Measurements from ENCODE around the gene NTNG1.

Gene NTNG1

DNA sequence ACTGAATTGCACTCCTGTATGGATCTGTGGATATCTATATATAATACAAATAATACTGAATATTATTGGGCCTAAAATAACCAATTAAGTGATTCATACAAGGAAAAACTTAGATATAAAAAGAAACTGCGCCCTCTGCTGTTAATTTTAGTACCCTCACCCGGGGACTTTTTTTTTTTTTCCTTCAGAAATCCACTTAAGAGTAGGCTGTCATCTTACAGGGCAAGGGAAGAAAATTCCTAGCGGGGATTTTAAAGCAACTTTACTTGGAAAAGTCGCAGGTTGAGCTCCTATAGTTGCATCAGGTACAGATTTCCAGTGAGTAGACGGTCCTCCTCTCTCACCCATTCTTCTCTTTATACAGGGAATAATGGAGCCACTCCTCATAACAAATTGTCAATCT lies 1.3 kb downstream of the NTNG1 start:
- Histone ChIP-seq H3K27me3 (ENCODE audit: control insufficient read depth, insufficient read depth, low read length, poor library complexity, severe bottlenecking) (peaks cover 39% of the 10 kb centered on the region), H3K36me3 (ENCODE audit: control insufficient read depth, insufficient read depth, low read length) (no peaks in the 10 kb centered on the region), H3K27ac (ENCODE audit: insufficient read depth, low read depth, low read length, poor library complexity, severe bottlenecking) (no peak overlapping the region), H3K9me3 (ENCODE audit: control insufficient read depth, low read length) (no peaks in the 10 kb centered on the region), H3K4me1 (ENCODE audit: control insufficient read depth, insufficient read depth, low read length) (no peaks in the 10 kb centered on the region), H3K4me3 (ENCODE audit: insufficient read depth, low read depth, low read length) (peak overlapping the region; percentile 54)
- 3 to 6% methylated on average over 3 to 5 of the region's 5 CpGs for WGBS, 2 experiments

DNA sequence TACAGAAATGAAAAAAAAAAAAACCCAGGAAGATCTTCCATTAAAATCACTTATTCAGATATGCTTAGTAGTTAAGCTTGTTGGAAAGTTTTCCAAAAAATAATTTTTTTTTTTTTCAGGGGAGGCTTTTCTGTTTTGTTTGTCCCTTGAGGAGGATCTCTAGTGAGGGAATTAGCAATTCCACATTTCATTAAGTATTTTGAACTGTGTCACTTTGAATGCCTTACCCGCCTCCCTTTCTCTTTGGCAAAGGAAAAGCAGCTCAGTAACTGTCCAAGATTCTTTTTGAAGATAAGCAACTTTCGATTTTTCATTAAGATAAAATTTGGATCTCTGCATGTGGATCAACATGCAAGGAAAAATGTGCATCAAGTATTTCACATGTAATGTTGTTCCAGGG lies 1.8 kb downstream of the NTNG1 start:
- Histone ChIP-seq H3K27me3 (ENCODE audit: control insufficient read depth, insufficient read depth, low read length, poor library complexity, severe bottlenecking) (peaks cover 39% of the 10 kb centered on the region), H3K9me3 (ENCODE audit: control insufficient read depth, low read length) (no peaks in the 10 kb centered on the region), H3K27ac (ENCODE audit: insufficient read depth, low read depth, low read length, poor library complexity, severe bottlenecking) (no peak overlapping the region), H3K36me3 (ENCODE audit: control insufficient read depth, insufficient read depth, low read length) (no peaks in the 10 kb centered on the region), H3K4me3 (ENCODE audit: insufficient read depth, low read depth, low read length) (no peak overlapping the region), H3K4me1 (ENCODE audit: control insufficient read depth, insufficient read depth, low read length) (no peaks in the 10 kb centered on the region)
- 88 to 97% methylated on average over 2 of the region's 2 CpGs for WGBS, 2 experiments

DNA sequence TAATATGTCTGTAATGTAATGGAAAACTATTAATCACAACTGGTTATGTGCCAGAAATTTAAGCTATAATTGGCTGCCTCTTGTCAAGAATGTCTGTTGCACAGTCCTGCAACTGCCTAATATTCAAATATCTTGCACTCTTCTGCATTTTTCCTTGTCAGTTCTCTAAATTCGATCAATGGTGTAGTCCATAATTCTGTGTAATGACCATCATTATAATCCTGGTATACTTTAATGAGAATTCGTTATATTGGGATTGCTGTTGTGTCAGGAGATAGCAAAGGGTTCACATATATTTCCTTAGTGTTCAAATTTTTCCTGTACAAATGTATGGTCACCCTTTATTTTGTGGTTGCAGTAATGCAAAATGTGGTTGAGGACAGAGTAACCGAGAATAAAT lies 4.8 kb downstream of the NTNG1 start:
- Histone ChIP-seq H3K4me1 (ENCODE audit: control insufficient read depth, insufficient read depth, low read length) (no peaks in the 10 kb centered on the region), H3K27me3 (ENCODE audit: control insufficient read depth, insufficient read depth, low read length, poor library complexity, severe bottlenecking) (peaks cover 14% of the 10 kb centered on the region), H3K9me3 (ENCODE audit: control insufficient read depth, low read length) (no peaks in the 10 kb centered on the region), H3K4me3 (ENCODE audit: insufficient read depth, low read depth, low read length) (no peak overlapping the region), H3K36me3 (ENCODE audit: control insufficient read depth, insufficient read depth, low read length) (no peaks in the 10 kb centered on the region), H3K27ac (ENCODE audit: insufficient read depth, low read depth, low read length, poor library complexity, severe bottlenecking) (no peak overlapping the region)
- WGBS, 2 experiments = 80 to 97% methylated on average over 1 to 3 of the region's 3 CpGs

DNA sequence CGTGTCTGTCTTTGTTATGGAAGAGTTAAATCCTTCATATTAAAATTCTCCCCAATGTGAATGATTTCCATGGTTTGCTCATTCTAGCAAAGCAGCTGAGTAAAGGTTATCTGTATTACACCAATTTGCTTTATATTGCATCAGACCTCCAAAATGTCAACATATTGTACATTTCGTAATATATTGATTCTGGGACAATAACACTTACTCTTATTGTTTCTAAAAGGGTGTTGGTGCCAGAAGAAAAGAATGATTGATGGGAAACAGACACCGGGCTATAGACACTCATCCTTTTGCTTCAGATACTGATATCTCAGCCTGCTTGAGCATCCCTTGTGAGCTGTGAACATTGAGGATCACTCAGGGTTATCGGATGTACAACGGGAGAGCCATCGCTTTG lies 7.0 kb downstream of the NTNG1 start:
- Histone ChIP-seq H3K27me3 (ENCODE audit: control insufficient read depth, insufficient read depth, low read length, poor library complexity, severe bottlenecking) (no peaks in the 10 kb centered on the region), H3K9me3 (ENCODE audit: control insufficient read depth, low read length) (no peaks in the 10 kb centered on the region), H3K4me3 (ENCODE audit: insufficient read depth, low read depth, low read length) (no peak overlapping the region), H3K36me3 (ENCODE audit: control insufficient read depth, insufficient read depth, low read length) (no peaks in the 10 kb centered on the region), H3K4me1 (ENCODE audit: control insufficient read depth, insufficient read depth, low read length) (no peaks in the 10 kb centered on the region), H3K27ac (ENCODE audit: insufficient read depth, low read depth, low read length, poor library complexity, severe bottlenecking) (no peak overlapping the region)
- WGBS, 2 experiments = 98 to 99% methylated on average over 5 to 6 of the region's 6 CpGs

DNA sequence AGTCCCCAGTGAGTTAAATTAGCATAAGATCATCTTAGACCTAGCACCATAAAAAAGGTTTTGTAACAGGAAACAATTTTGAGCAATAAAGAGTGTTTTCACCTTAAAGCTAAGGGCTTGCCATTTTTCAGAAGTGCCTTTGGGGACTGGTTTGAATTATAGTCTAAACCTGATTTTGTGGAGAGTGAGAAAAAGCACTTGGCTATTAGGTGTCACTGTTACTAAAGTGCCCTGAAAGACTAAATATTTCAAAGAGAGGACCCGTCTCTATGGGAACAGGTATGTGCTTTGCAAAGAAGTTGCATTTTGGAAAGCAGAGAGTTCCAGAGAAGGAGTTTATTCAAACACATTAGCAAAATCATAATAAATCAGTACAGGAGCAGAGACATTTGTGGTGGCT lies 9.1 kb downstream of the NTNG1 start:
- Histone ChIP-seq H3K9me3 (ENCODE audit: control insufficient read depth, low read length) (no peaks in the 10 kb centered on the region), H3K4me3 (ENCODE audit: insufficient read depth, low read depth, low read length) (no peak overlapping the region), H3K36me3 (ENCODE audit: control insufficient read depth, insufficient read depth, low read length) (no peaks in the 10 kb centered on the region), H3K27me3 (ENCODE audit: control insufficient read depth, insufficient read depth, low read length, poor library complexity, severe bottlenecking) (no peaks in the 10 kb centered on the region), H3K27ac (ENCODE audit: insufficient read depth, low read depth, low read length, poor library complexity, severe bottlenecking) (no peak overlapping the region), H3K4me1 (ENCODE audit: control insufficient read depth, insufficient read depth, low read length) (no peaks in the 10 kb centered on the region)
- 93 to 100% methylated on average over 1 of the region's 1 CpG for WGBS, 2 experiments

DNA sequence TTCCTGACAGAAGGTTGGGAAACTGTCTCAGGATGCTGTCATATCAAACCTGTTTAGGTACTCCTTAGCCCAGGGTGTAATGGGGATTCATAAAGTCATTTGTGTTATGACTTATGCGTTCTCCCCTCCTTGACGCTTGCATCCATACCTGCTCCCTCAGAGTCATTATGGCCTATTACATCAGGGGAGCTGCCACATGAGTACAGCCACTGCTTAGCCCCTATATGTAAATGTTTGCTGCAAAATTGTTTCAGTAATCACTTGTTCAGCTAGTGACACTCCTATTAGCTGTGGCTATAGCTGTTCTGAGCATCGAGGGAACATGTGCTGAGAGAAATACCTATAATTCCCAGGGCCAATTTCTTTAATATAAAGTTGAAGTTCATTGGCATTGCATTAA lies 10.5 kb downstream of the NTNG1 start:
- H3K36me3 ChIP-seq (ENCODE audit: control insufficient read depth, insufficient read depth, low read length) = no peaks in the 10 kb centered on the region
- H3K27me3 ChIP-seq (ENCODE audit: control insufficient read depth, insufficient read depth, low read length, poor library complexity, severe bottlenecking) = no peaks in the 10 kb centered on the region
- no peak overlapping the region for H3K27ac ChIP-seq (ENCODE audit: insufficient read depth, low read depth, low read length, poor library complexity, severe bottlenecking)
- H3K9me3 ChIP-seq (ENCODE audit: control insufficient read depth, low read length) = no peaks in the 10 kb centered on the region
- H3K4me3 ChIP-seq (ENCODE audit: insufficient read depth, low read depth, low read length) = no peak overlapping the region
- 91 to 97% methylated on average over 3 of the region's 3 CpGs for WGBS, 2 experiments
- H3K4me1 ChIP-seq (ENCODE audit: control insufficient read depth, insufficient read depth, low read length) = no peaks in the 10 kb centered on the region

DNA sequence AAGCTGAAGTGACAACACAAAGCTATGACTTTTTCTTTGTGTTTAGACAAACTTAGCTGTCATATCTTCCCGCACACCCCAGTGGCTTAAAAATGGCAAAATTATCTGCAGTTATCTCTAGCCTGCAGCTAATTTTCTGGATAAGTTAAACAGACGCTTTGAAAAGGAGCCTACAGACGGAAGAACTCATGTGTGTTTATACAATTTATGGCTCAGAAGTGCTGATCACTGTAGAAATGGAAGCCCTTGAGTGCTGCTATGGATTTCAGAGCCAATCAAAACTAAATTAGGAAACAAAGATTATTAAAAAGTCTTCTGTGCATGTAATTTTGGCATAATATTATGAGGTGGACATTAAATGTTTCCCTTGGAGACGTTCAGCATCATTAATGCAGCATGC lies 11.6 kb downstream of the NTNG1 start:
- no peaks in the 10 kb centered on the region for H3K9me3 ChIP-seq (ENCODE audit: control insufficient read depth, low read length)
- no peaks in the 10 kb centered on the region for H3K27me3 ChIP-seq (ENCODE audit: control insufficient read depth, insufficient read depth, low read length, poor library complexity, severe bottlenecking)
- H3K4me3 ChIP-seq (ENCODE audit: insufficient read depth, low read depth, low read length) = no peak overlapping the region
- no peaks in the 10 kb centered on the region for H3K36me3 ChIP-seq (ENCODE audit: control insufficient read depth, insufficient read depth, low read length)
- 93 to 95% methylated on average over 3 of the region's 4 CpGs for WGBS, 2 experiments
- no peak overlapping the region for H3K27ac ChIP-seq (ENCODE audit: insufficient read depth, low read depth, low read length, poor library complexity, severe bottlenecking)
- H3K4me1 ChIP-seq (ENCODE audit: control insufficient read depth, insufficient read depth, low read length) = no peaks in the 10 kb centered on the region

DNA sequence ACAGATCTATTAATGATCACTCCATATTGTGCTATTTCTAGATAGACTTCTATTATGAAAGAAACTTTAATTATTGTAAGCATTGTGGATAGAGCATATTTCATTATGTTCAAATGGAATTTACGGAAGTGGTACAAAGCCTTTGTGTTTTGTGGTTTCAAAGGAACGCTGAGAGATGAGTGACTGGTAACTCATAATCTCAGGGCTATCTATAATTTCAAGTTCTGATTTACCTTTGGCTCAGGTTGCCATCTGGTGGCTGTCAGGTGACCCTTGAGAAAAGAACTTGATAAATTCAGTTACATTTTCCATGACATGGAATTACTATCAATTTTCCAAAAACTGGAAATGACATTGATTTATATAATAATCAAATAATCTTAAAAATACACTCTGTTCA lies 12.2 kb downstream of the NTNG1 start:
- WGBS, 2 experiments = 91 to 95% methylated on average over 2 of the region's 2 CpGs
- H3K4me1 ChIP-seq (ENCODE audit: control insufficient read depth, insufficient read depth, low read length) = no peaks in the 10 kb centered on the region

DNA sequence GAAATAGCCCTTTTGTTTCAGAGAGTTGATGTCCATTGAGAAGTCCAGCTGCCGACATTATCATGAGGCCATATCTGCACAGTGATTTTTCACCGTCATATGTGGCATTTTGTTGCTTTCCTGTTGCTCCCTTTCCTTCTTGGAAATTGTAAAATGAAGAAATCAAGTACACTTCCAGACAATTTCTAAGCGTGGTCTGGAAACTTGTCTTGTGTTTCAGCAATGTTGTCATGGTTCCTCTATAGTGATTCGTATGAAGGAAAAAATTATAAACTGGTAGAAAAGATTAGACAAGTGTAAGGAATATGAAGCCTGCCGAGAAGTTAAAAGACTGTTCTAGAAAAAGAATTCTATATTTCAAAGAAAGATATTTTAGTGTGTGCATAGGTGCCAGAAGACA lies 17.7 kb downstream of the NTNG1 start:
- no peak overlapping the region for H3K27ac ChIP-seq (ENCODE audit: insufficient read depth, low read depth, low read length, poor library complexity, severe bottlenecking)
- no peaks in the 10 kb centered on the region for H3K27me3 ChIP-seq (ENCODE audit: control insufficient read depth, insufficient read depth, low read length, poor library complexity, severe bottlenecking)
- 96 to 97% methylated on average over 5 of the region's 5 CpGs for WGBS, 2 experiments
- no peaks in the 10 kb centered on the region for H3K4me1 ChIP-seq (ENCODE audit: control insufficient read depth, insufficient read depth, low read length)
- H3K9me3 ChIP-seq (ENCODE audit: control insufficient read depth, low read length) = no peaks in the 10 kb centered on the region
- H3K36me3 ChIP-seq (ENCODE audit: control insufficient read depth, insufficient read depth, low read length) = no peaks in the 10 kb centered on the region
- H3K4me3 ChIP-seq (ENCODE audit: insufficient read depth, low read depth, low read length) = no peak overlapping the region

More for the DNA sequence above, 12.2 kb downstream of the NTNG1 start:
- Histone ChIP-seq H3K36me3 (ENCODE audit: control insufficient read depth, insufficient read depth, low read length) (no peaks in the 10 kb centered on the region), H3K4me3 (ENCODE audit: insufficient read depth, low read depth, low read length) (no peak overlapping the region), H3K9me3 (ENCODE audit: control insufficient read depth, low read length) (no peaks in the 10 kb centered on the region), H3K27me3 (ENCODE audit: control insufficient read depth, insufficient read depth, low read length, poor library complexity, severe bottlenecking) (no peaks in the 10 kb centered on the region), H3K27ac (ENCODE audit: insufficient read depth, low read depth, low read length, poor library complexity, severe bottlenecking) (no peak overlapping the region)

DNA sequence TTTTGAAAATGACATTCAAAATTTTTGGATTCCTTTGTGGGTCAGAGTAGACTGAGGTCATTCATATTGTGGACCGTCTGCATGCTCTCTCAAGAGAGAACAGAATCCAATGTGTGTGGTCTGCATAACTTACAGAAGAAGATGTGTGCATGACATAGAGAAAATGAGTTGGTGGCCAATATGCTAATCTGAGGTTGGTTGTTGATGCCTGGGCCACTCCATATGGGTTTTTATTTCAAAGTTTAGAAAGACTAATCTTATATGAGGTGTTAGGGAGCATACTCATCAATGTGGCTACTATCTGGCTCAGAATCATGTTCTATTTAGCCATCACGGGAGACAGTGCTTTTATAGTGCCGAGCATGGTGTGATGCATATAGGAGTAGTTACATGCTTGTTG lies 18.2 kb downstream of the NTNG1 start:
- no peaks in the 10 kb centered on the region for H3K27me3 ChIP-seq (ENCODE audit: control insufficient read depth, insufficient read depth, low read length, poor library complexity, severe bottlenecking)
- H3K36me3 ChIP-seq (ENCODE audit: control insufficient read depth, insufficient read depth, low read length) = no peaks in the 10 kb centered on the region
- no peaks in the 10 kb centered on the region for H3K4me1 ChIP-seq (ENCODE audit: control insufficient read depth, insufficient read depth, low read length)
- WGBS, 2 experiments = 85 to 93% methylated on average over 3 of the region's 3 CpGs
- H3K9me3 ChIP-seq (ENCODE audit: control insufficient read depth, low read length) = no peaks in the 10 kb centered on the region
- H3K4me3 ChIP-seq (ENCODE audit: insufficient read depth, low read depth, low read length) = no peak overlapping the region
- no peak overlapping the region for H3K27ac ChIP-seq (ENCODE audit: insufficient read depth, low read depth, low read length, poor library complexity, severe bottlenecking)

DNA sequence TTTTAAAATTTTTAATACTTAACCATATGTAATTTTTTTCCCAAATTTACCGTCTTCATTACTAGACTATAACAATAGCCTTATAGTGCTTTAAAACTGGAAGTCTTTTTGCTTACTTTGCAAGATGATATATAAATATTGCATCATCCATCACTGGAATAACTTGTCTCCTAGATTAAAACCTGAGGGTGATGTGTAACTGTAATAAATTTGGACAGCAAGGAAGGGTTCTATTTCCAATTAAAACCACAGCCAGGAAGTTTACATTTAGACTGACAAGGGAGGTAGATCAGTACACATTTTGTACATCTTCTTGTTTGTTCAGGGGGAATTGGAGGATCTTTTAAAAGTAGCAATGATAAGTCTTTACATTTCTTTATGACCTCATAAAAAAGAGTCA lies 21.9 kb downstream of the NTNG1 start:
- WGBS, 2 experiments = 100% methylated on average over 1 of the region's 1 CpG; no CpG with 5 or more reads in 1 of the 2 experiments

More for the DNA sequence above, 21.9 kb downstream of the NTNG1 start:
- no peak overlapping the region for H3K27ac ChIP-seq (ENCODE audit: insufficient read depth, low read depth, low read length, poor library complexity, severe bottlenecking)
- no peak overlapping the region for H3K4me3 ChIP-seq (ENCODE audit: insufficient read depth, low read depth, low read length)
- H3K9me3 ChIP-seq (ENCODE audit: control insufficient read depth, low read length) = no peaks in the 10 kb centered on the region
- H3K27me3 ChIP-seq (ENCODE audit: control insufficient read depth, insufficient read depth, low read length, poor library complexity, severe bottlenecking) = no peaks in the 10 kb centered on the region
- no peaks in the 10 kb centered on the region for H3K4me1 ChIP-seq (ENCODE audit: control insufficient read depth, insufficient read depth, low read length)
- H3K36me3 ChIP-seq (ENCODE audit: control insufficient read depth, insufficient read depth, low read length) = no peaks in the 10 kb centered on the region

Measured in ectodermal cell (in vitro differentiated cells).